H9 (cell line): Measurements from ENCODE around the gene OSBPL10. TPM values are rescaled to one million over a fixed set of nuclear protein-coding genes. Genes with fewer than 3 reads are reported as not detected.

Source experiments
- DNase-seq: peaks from one replicate; pipeline ENCODE4 v3.0.0-alpha.2; 2017
- H2AFZ ChIP-seq: one replicate; pipeline ENCODE4 v1.6.1; 2013; ENCODE audit warnings: mild to moderate bottlenecking, low read length, control low read depth, moderate library complexity
- H2AK5ac ChIP-seq: 2 replicates; pipeline ENCODE4 v1.6.1; 2013; ENCODE audit warnings: low read length, control low read depth, mixed read lengths; ENCODE audit not compliant: insufficient read length
- H2BK120ac ChIP-seq: one replicate; pipeline ENCODE4 v1.6.1; 2013; ENCODE audit warnings: low read depth, mild to moderate bottlenecking, low read length, control low read depth, inconsistent platforms; ENCODE audit not compliant: poor library complexity, severe bottlenecking
- H2BK12ac ChIP-seq: 2 replicates; pipeline ENCODE4 v1.6.1; 2013; ENCODE audit warnings: low read length, control low read depth, mixed read lengths, low read depth; ENCODE audit not compliant: insufficient read length
- H2BK15ac ChIP-seq: 2 replicates; pipeline ENCODE4 v1.6.1; 2013; ENCODE audit warnings: low read depth, low read length, control low read depth
- H2BK20ac ChIP-seq: one replicate; pipeline ENCODE4 v1.6.1; 2013; ENCODE audit warnings: low read depth, mild to moderate bottlenecking, low read length, control low read depth, inconsistent platforms; ENCODE audit not compliant: poor library complexity, severe bottlenecking
- H2BK5ac ChIP-seq: 2 replicates; pipeline ENCODE4 v1.6.1; 2013; ENCODE audit warnings: low read length, control low read depth, mixed read lengths; ENCODE audit not compliant: insufficient read length
- H3K14ac ChIP-seq: 2 replicates; pipeline ENCODE4 v1.6.1; 2013; ENCODE audit warnings: low read length, control low read depth; ENCODE audit not compliant: insufficient read depth
- H3K18ac ChIP-seq: 2 replicates; pipeline ENCODE4 v1.6.1; 2013; ENCODE audit warnings: low read depth, mild to moderate bottlenecking, mixed read lengths, low read length, control low read depth; ENCODE audit not compliant: insufficient read length
- H3K23ac ChIP-seq: 2 replicates; pipeline ENCODE4 v1.6.1; 2013; ENCODE audit warnings: low read length, control low read depth, mixed read lengths, low read depth; ENCODE audit not compliant: insufficient read length
- H3K23me2 ChIP-seq: 2 replicates; pipeline ENCODE4 v1.6.1; 2013; ENCODE audit warnings: low read depth, mild to moderate bottlenecking, mixed read lengths, low read length, control low read depth; ENCODE audit not compliant: insufficient read length, poor library complexity, severe bottlenecking
- H3K27ac ChIP-seq: 2 replicates; pipeline ENCODE4 v1.5.1; 2013; ENCODE audit warnings: low read length, control low read depth, mixed read lengths, low read depth; ENCODE audit not compliant: insufficient read length
- H3K27me3 ChIP-seq: 2 replicates; pipeline ENCODE4 v1.6.1; 2013; ENCODE audit warnings: low read length, control low read depth, inconsistent platforms; ENCODE audit not compliant: insufficient read depth
- H3K4ac ChIP-seq: 2 replicates; pipeline ENCODE4 v1.6.1; 2013; ENCODE audit warnings: low read depth, mild to moderate bottlenecking, control low read depth, inconsistent platforms, low read length, moderate library complexity
- H3K4me1 ChIP-seq: 2 replicates; pipeline ENCODE4 v1.6.1; 2013; ENCODE audit warnings: low read length, control low read depth, inconsistent platforms; ENCODE audit not compliant: insufficient read depth
- H3K4me2 ChIP-seq: 2 replicates; pipeline ENCODE4 v1.6.1; 2013; ENCODE audit warnings: low read length, control low read depth, mixed read lengths; ENCODE audit not compliant: insufficient read length, insufficient read depth
- H3K56ac ChIP-seq: 2 replicates; pipeline ENCODE4 v1.6.1; 2013; ENCODE audit warnings: low read depth, mild to moderate bottlenecking, mixed read lengths, low read length, control low read depth; ENCODE audit not compliant: insufficient read length
- H3K79me1 ChIP-seq: 2 replicates; pipeline ENCODE4 v1.6.1; 2013; ENCODE audit warnings: low read depth, mild to moderate bottlenecking, moderate library complexity, low read length, control low read depth, inconsistent platforms; ENCODE audit not compliant: insufficient read depth, poor library complexity, severe bottlenecking
- H3K79me2 ChIP-seq: 2 replicates; pipeline ENCODE4 v1.6.1; 2013; ENCODE audit warnings: low read length, control low read depth, inconsistent platforms; ENCODE audit not compliant: insufficient read depth
- H3K9ac ChIP-seq: 2 replicates; pipeline ENCODE4 v1.6.1; 2013; ENCODE audit warnings: low read length, control low read depth, mixed read lengths; ENCODE audit not compliant: insufficient read length; ENCODE audit errors: extremely low read depth
- H3K9me3 ChIP-seq: one replicate; pipeline ENCODE4 v1.6.1; 2013; ENCODE audit warnings: low read depth, low read length, inconsistent platforms; ENCODE audit not compliant: control insufficient read depth
- H3T11ph ChIP-seq: one replicate; pipeline ENCODE4 v1.6.1; 2013; ENCODE audit warnings: mild to moderate bottlenecking, low read length, control low read depth, inconsistent platforms
- H4K20me1 ChIP-seq: one replicate; pipeline ENCODE4 v1.6.1; 2013; ENCODE audit not compliant: control insufficient read depth, insufficient read length, insufficient read depth
- H4K5ac ChIP-seq: 2 replicates; pipeline ENCODE4 v1.6.1; 2013; ENCODE audit warnings: low read depth, mild to moderate bottlenecking, mixed read lengths, low read length, control low read depth; ENCODE audit not compliant: insufficient read length
- H4K8ac ChIP-seq: replicated peaks from 2 replicates; pipeline ENCODE4 v1.6.1; 2013; ENCODE audit warnings: low read length, control low read depth, mixed read lengths, low read depth; ENCODE audit not compliant: insufficient read length
- H4K91ac ChIP-seq: 2 replicates; pipeline ENCODE4 v1.6.1; 2013; ENCODE audit warnings: low read depth, mild to moderate bottlenecking, moderate library complexity, mixed read lengths, low read length, control low read depth; ENCODE audit not compliant: insufficient read length
- H3K27ac Mint-ChIP-seq, 3 experiments: 2 replicates in 2 of 3; 3 replicates in 1 of 3; pipeline ENCODE4 v1.8.0; 2020 to 2021; ENCODE audit warnings: mixed read lengths in 3 of 3, mild to moderate bottlenecking in 1 of 3, moderate library complexity in 1 of 3
- H3K27me3 Mint-ChIP-seq: 2 replicates; pipeline ENCODE4 v1.8.0; 2021; ENCODE audit warnings: low read depth, mild to moderate bottlenecking, moderate library complexity, mixed read lengths
- H3K36me3 Mint-ChIP-seq, 3 experiments: 2 replicates in 2 of 3; 3 replicates in 1 of 3; pipeline ENCODE4 v1.8.0; 2020 to 2021; ENCODE audit warnings: low read depth in 3 of 3, mixed read lengths in 3 of 3; ENCODE audit not compliant: insufficient read depth in 1 of 3
- H3K4me1 Mint-ChIP-seq, 2 experiments: 2 replicates each; pipeline ENCODE4 v1.8.0; 2020; ENCODE audit warnings: mixed read lengths in 2 of 2
- H3K4me3 Mint-ChIP-seq, 2 experiments: 2 replicates in 1 of 2; 3 replicates in 1 of 2; pipeline ENCODE4 v1.8.0; 2020 to 2021; ENCODE audit warnings: mild to moderate bottlenecking in 2 of 2, mixed read lengths in 2 of 2, moderate library complexity in 1 of 2
- H3K9me3 Mint-ChIP-seq, 2 experiments: 2 replicates in 1 of 2; 3 replicates in 1 of 2; pipeline ENCODE4 v1.8.0; 2020; ENCODE audit warnings: mild to moderate bottlenecking in 2 of 2, mixed read lengths in 2 of 2, moderate library complexity in 1 of 2
- CTCF ChIP-seq: fragments of 200-600 bp; sonication (generic); conservative IDR thresholded peaks from 3 replicates; pipeline ENCODE4 v1.8.0; 2021; ENCODE audit warnings: antibody characterized with exemption, mild to moderate bottlenecking
- WGBS: extraction: QIAGEN DNeasy Blood & Tissue Kit; methylation state at CpG from one replicate; pipeline ENCODE4 v1.1.7; 2013; ENCODE audit warnings: missing lambda C conversion rate, low lambda C conversion rate, mixed read lengths; ENCODE audit not compliant: insufficient read length; ENCODE audit errors: extremely low coverage; 5-methylcytosine and 5-hydroxymethylcytosine counted together
- total RNA-seq: library from RNA; stranded (reverse); gene quantifications from 2 replicates; pipeline ENCODE4 v1.2.1, GENCODE V29; 2021

The OSBPL10 gene
- total RNA-seq, 1 experiment from 2014 or later: 42.7 TPM

- Histone ChIP-seq H4K5ac (no peak overlapping the region), H2BK15ac (no peak overlapping the region), H4K8ac (no peak overlapping the region), H3T11ph (no peak overlapping the region), H2BK12ac (no peak overlapping the region), H3K9ac (peak overlapping the region; percentile 39), H2BK20ac (no peak overlapping the region), H3K27ac (peak overlapping the region; percentile 94), H2AK5ac (no peak overlapping the region), H4K20me1 (no peaks in the 10 kb centered on the region), H3K23me2 (peaks cover 4% of the 10 kb centered on the region), H3K79me1 (no peaks in the 10 kb centered on the region), H3K4me2 (peak overlapping the region; percentile 55), H3K4ac (no peak overlapping the region), H3K14ac (no peak overlapping the region; the same call in 1 of the 2 replicates), H3K4me1 (peaks cover 9% of the 10 kb centered on the region; the same call in 1 of the 2 replicates), H3K27me3 (no peaks in the 10 kb centered on the region), H2AFZ (no peak overlapping the region), H3K18ac (no peak overlapping the region), H3K79me2 (peaks cover 42% of the 10 kb centered on the region; the same call in 1 of the 2 replicates), H3K9me3 (peaks cover 11% of the 10 kb centered on the region), H2BK120ac (no peak overlapping the region), H3K56ac (no peak overlapping the region), H4K91ac (no peak overlapping the region), H3K23ac (no peak overlapping the region), H2BK5ac (no peak overlapping the region)
- H3K27me3 Mint-ChIP-seq: no peaks in the 10 kb centered on the region
- H3K27ac Mint-ChIP-seq: peak overlapping the region; percentile 94 to 100 (median 99)
- peaks cover 18 to 21% of the 10 kb centered on the region in 2 experiments for H3K9me3 Mint-ChIP-seq
- peaks cover 23 to 30% (median 26%) of the 10 kb centered on the region in 3 experiments for H3K36me3 Mint-ChIP-seq
- H3K4me3 Mint-ChIP-seq: peak overlapping the region; percentile 55 to 79
- TF ChIP-seq CTCF: no peak
- DNase-seq: no peak
- no CpG with 5 or more reads among the region's 2 CpGs for WGBS
- H3K4me1 Mint-ChIP-seq: peaks cover 55 to 58% of the 10 kb centered on the region in 2 experiments
These were observed 21.8 kb downstream of the OSBPL10 start for GRCh38 chr3:31959251-31959650.
